ENCODE results near the gene CLMN.

Gene CLMN

DNA sequence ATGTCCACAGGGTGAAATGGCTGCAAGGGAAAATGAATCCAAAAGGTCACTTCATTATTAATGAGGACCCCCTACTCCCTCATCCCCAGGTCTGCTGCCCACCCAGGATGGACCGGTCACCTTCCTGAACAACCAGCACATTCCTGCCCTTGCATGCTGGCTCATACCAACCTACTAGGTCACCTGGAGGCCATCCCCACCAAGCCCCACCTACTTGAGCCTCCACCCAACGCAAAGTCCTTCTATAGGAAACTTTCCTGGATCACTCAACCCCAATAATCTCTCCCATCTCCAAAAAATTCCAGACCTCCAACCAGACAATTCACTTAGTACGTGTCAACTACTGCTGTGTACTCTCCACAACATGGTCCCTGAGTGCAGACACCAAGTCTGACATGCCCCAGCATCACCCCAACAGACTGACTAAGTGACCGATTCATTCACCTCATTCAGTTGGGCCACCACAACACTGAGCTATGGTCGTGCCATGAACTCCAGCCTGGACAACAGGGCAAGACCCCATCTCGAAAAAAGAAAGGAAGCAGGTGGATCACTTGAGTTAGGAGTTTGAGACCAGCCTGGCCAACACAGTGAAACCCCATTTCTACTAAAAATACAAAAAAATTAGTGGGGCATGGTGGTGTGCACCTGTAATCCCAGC lies 18.1 kb downstream of the CLMN start:
- no peak for ATAC-seq

DNA sequence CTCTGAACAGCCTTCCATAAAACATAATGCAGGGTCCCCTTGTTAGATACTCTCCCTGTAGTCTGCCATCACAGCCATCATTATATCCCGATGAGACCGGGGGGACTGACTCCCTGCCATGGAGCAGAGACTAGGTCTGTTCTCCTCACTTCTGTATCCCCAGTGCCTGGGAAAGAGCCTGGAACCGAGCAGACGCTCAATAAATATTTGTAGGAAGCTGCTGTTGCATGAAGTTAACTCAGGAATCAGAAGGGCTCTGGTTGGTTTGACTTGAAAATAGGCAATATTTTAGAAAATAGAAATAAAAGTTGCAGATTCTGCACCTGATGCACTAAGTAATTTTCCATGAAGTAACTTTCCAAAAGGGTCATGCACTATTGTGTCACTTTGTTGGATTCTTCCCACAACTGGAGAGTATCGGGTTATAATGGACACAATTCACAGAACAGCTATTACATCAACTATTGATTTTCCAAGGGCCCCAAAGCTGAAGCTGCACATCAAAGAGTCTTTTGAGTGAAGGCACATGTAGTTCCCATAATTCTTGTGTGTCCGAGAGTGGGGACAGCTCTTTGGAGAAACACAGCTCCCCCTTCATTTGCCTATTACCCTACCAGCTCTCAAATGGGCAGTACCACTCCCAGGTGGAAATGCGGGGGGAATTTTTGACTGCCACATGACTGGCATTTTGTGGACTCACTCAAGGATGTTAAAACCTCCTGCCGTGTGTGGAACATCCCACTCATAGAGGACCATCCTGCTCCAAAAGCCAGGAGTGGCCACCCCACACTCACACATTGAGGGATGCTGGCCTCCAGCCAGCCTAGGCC lies 18.8 kb downstream of the CLMN start:
- no peak for ATAC-seq

DNA sequence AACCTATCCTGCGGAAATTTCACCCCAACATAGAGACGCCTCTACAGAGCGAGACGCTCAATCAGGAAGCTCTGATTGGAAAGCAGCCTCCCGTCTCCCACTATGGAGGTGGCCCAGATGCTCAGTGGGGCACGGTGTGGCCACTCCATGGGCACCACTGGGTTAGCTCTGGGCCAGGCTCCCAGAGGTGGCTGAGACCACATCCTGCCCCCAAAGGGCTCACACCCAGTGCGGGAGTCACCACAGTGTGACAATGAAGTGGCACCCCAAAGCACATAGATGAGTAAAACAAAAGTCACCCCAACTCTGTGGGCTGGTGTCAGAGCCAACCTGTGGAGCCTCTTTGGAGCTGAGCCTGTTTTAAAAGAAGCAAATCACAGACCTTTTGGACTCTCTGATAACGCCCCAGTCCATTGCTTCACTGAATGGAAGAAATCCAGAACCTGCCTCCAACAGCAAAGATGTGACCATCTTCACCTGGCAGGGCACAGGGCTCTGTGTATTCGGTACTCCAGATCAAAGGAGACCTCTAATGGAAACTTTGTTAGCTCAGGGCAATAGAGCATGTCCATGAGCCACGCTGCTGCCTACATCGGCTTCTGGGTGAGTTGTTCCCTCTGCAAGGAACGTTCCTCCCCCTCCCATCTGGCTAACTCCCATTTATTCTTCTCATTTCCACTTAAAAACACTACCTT lies 19.6 kb downstream of the CLMN start:
- no peak for ATAC-seq

DNA sequence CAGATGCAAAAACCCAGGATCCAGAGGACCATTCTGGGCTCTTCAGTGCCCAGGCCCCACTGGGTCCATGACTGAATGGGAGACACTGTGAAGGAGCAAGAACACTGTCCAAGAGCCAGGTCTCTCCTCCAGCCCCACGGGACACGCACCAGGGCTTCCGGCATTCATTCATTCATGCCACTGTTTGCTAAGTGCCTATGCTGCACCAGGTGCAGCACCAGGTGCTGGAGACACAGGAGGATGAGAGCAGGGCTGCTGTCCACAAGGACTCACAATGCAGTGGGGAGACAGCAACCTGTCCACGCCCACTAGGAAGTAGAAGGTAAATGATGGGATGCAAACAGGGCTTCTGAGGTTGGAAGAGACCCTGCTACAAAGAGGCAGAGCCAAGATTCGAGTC lies 20.4 kb downstream of the CLMN start:
- no peak for ATAC-seq

DNA sequence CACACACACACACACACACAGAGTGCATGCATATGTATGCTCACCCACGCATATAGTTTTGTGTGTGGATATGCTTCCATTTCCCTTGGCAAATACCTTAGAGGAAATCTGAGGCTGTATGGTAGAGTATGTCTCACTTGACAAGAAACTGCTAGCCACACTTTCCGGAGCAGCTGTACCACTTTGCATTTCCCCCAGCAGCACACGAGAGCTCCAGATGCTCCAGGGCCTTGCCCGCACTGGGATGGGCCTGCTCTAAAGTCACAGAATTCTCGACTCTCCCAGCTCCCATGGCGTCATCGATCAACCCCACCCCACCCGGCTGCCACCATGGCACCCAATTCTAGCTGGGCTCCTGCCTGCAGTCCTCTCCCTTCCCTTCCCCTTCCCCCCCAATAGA lies 21.9 kb downstream of the CLMN start:
- no peak for ATAC-seq

DNA sequence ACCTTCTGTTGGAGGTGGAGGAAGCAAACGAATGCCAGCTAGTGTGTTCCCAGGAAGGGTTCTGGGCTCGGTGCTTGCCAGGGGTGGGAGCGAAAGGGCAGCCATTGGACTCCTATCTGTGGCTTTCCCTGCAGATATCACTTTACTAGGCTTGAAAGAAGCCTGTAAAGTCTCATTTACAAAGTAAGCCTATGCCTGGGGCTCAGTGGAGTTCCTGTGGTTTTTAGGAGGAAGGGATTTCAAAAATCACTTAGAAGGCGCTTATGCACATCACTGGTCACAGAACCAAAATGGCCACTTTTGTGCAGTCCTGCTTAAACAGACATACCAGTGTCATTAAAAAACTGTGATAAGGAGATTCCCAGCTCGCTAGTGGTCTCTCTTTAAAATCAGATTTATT lies 22.7 kb downstream of the CLMN start:
- no peak for ATAC-seq

DNA sequence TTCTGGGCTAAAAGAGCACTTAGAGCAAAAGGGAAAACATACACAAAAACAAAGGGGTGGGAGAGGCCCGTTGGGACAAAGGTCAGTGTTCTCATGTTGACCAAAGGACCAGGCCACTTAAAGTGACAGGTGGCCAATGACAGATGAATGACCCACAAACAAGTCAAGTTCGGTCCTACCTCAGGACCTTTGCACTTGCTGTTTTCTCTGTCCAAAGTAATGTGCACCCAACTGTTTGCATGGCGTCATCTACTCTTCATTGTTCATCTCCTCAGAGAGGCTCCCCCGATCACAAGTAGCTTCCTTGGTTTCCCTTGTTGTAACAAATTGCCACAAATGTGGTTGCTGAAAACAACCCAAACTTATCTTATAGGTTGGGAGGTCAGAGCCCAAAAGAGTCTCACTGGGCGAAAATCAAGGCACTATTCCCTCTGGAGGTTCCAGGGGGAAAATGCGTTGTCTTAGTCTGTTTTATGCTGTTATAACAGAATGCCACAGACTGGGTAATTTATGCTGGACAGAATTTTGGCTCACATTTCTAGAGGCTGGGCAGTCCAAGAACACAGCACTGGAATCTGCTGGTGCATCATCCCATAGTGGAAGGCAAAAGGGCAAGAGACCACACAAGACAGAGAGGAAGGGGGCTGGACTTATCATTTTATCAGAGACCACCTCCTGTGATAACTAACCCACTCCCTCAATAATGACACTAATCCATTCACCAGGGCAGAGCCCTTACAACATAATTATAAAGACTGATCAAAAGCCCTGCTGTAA lies 23.9 kb downstream of the CLMN start:
- no peak for ATAC-seq

DNA sequence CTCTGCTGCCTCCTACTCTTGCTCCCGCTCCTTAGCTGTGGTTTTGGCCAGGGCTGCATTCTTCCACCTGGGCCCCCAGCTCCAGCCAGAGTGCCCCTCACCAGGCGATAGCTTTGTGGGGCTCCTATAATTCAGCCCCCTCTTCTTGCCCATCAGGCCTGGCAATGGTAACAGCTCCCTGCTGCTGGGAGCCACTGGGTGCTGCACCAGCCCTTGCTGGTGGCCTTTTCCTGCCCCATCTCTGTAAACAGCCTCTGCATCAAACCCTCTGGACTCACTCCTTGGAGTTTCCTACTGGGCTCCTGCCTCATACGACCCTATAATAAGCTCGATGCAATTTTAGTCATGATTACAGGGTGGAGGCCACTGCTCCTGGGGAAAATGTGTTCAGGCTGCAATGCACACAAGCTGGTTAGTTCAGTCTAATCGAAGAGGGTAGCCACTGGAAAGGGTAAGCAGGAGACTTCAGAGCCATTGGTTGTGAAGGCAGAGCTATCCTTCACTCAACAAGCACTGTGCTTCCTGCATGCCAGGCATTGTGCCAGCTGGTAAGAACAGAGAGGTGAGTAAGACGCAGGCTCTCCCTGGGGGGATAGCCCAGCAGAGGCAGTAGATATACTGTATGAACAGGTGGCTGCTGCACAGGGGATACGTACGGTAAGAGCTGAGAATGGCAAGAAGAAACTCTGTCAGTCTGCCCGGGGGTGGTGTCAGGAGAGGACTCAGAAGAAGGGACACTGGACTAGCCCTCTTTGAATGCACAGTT lies 24.7 kb downstream of the CLMN start:
- ATAC-seq: no peak

DNA sequence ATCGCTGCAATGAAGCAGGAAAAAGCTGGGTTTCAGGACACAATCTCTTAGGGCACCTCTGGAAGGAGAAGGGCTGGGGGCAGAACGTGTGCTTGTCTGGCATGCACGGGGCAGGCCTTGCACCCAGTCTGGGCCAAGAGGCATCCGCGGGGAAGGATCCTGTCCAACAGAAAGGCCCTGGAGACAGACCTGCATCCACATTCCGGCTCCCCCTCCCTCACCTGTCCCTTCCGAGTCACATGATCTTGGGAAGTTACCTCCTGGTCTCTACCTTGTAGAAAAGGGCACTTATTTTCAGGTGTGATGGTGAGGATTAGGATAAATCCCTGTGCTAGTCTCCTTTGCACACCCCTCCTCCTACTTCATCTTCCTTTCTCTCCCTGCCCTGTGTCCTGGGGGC lies 25.4 kb downstream of the CLMN start:
- ATAC-seq: no peak

DNA sequence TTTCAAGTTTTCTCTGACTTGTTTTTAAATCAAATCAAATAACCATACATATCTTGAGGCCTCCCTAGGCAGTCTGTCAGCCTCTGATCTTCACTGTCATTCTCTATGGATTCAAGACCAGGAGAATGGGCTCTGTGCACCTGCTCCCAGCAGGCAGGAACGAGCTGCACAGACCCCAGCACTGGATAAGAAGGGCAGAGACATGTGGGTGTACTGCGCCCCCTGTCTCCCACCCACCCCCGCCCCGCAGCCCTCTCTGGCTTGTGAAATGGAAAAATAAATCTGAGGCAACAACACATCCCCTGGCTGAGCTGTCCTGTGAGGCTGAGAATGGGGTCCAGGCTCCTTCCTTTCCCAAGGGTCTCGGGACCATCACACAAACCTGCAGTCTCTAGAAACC lies 26.3 kb downstream of the CLMN start:
- ATAC-seq: no peak

DNA sequence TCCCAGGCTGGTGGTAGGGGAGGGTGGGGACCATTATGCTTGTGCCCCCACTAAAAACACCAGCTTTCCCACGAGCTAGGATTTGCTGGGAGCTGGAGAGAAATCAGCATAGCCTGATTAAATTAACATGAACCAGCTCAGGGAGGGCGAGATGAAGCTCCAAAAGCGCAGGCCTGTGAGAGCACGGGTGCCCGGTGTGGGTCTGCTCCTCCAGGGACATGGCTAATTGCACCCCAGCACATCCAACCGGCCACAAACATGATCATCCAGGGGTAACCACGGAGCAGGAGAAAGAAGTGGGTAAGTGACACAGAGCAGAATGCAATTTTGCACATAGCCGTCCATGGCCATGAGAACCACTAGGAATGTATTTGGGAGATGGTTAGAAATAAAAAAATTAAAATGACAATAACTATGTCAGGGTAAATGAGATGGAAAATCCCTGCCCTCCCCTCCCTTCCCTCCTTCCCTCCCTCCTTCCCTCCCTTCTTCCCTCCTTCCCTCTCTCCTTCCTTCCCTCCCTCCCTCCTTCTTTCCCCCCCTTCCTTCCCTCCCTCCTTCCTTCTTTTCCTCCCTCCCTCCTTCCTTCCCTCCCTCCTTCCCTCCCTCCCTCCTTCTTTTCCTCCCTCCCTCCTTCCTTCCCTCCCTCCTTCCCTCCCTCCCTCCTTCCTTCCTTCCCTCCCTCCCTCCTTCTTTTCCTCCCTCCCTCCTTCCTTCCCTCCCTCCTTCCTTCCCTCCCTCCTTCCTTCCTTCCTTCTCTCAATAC lies 26.9 kb downstream of the CLMN start:
- ATAC-seq: no peak

DNA sequence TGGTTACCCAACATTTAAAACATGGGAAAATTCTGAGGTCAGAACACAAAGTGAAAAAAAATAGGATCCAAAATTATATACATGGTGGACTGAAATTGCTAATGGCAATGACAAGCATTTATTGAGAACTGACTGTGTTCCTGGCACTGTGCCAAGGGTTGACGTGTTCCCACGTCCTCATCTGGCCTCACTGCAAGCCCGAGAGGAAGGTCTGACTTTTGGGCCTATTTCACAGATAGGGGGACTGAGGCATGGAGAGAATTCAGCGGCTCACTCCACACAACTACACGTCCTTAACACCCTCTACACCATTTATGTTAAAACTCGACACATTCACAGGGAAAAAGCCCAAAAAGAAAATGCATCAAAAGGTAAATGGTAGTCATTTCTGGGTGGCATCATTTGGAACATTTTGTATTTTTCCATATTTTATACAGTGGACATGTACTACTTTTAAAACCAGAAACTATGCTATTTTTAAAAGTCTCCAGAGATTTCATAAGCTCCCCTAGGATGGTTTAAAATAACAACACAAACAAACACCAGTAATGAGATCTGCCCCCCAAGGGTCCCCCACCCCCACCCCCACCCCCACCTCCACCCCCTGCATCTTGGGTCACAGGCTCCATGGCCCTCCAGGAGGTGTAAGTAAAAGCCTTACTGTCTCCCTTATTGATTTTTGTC lies 27.7 kb downstream of the CLMN start:
- no peak for ATAC-seq

DNA sequence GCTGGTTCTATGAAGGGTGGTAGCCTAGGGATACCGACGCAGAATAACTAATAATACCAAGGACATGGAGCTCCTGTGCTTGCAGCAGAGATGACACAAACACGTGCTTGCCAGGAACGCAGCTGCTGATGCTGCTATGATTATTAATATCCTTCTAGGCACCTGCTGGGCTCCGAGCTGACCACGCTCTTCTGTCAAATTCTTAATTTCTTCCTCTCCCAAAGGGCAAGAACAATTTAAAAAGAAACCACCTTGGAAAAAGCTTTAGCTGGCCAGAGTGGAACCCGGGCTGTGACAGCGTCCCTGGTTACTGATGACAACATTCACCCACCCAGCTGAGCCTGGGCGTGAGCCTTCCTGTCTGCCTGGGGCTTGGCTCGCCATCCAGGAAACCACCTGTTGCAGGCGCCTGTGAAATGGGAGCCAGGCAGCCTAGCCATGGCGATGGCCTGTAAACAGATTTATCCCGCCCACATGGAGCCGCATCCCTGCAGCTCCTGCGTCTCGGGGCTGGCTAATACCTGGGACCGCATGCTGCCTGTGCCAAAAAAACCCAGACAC lies 28.8 kb downstream of the CLMN start:
- ATAC-seq: no peak

DNA sequence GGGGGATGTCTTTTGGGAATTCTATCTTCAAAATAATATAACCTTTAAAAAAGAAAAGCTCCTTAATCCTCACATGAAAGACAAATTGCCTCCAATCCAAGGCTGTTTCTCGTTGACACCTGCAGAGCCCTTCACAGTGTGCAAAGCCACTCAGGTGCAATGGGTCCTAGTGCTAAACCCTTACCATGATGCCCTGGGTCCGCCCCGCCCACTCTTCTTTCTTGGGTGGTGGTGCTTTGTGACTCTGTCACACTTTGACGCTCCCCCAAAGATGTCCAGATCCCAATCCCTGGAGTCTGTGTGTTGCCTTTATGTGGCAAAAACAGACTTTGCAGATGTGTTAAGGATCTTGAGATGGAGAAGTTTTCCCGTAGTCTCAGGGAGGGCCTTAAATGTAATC lies 29.7 kb downstream of the CLMN start:
- ATAC-seq: no peak

DNA sequence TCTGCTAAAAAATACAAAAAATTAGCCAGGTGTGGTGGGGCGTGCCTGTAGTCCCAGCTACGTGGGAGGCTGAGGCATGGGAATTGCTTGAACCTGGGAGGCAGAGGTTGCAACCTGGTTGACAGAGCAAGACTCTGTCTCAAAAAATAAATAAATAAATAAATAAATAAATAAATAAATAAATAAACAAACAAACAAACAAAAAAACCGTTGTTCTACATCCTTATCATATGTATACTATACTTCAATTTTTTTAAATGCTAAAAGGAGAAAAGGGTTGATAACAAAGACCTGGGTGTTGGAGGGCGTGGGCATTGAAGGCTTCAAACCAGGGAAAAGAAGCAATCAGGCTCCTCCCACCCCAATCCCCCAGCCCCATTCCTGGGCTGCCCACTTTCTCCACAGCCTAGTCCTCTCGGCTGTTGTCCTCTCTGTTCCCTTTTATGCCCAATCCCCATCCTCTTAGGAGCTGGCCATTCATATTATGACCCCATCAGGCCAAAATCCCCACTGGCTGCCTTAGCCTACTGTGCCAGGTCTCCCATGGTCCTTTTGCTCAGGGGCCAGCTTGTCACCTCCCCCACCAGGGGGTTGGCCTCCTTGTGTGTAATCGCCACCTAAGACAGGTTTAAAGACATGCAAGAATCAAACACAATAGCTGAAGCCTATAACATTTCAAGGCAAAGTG lies 30.2 kb downstream of the CLMN start:
- no peak for ATAC-seq

DNA sequence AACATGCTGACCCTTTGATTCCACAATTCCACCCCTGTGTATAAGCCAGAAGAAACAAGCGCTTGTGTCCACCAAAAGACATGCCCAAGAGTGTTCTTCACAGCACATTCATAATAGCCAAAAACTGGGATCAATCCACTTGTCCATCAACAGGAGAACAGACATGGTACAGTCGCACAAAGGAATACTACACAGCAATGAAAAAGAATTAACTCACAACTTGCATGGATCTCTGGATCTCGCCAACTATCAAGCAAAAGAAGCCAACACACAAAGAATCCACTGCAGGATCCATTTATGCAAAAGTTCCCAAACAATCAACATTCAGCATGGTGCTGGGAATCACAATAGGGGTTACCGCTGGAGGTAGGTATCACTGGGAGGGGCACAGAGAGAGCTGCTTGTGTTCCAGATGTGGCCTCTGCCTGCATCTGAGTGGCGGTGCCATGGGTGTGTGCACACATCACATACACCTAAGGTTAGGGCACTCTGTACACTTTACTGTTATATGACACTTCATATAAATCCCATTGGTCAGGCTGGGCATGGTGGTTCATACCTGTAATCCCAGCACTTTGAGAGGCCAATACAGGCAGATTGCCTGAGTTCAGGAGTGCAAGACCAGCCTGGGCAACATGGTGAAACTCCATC lies 30.9 kb downstream of the CLMN start:
- ATAC-seq: no peak

DNA sequence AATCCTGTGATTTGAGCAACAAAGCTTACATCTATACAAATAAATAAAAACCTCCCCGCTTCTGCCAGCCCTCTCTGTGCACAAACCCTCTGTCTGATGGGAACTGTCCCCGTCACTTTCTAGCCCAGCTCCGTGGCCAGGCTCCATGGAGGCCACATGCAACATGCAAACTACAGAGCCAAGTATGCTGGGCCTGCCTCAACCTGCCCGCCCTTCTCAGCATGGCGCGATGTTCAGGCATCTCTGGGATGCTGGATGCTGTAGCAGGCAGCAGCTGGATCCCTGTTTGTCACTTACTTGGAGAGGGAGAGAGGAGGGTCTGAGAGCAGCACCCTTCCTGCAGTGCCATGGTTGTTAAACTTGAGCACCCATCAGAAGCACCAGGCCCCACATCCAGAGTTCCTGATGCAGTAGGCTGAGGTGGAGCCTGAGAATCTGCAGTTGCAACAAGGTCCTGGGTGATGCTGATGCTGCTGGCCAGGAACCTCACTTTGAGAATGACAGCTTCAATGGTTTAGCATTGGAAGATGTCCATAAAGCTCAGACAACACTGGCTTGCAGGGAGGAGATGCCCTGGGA lies 32.4 kb downstream of the CLMN start:
- no peak for ATAC-seq

DNA sequence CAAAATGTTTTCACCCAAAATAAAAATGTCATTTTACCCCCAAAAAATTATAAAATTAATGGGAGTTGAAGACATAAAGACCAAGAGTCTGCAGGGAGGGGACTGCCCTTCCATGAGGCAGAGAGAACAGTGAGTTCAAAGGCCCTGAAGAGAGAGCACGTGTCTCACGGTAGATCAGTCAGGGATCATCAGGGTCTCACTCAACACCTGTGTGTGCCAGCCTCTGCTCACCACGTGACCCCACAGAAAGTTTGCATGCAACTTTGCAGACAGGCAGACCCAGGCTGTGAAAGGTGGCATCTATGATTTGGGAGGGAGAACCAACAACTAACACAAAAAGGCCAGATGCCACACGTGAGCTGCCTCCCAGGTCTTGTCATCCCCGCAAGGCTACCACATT lies 33.1 kb downstream of the CLMN start:
- no peak for ATAC-seq

DNA sequence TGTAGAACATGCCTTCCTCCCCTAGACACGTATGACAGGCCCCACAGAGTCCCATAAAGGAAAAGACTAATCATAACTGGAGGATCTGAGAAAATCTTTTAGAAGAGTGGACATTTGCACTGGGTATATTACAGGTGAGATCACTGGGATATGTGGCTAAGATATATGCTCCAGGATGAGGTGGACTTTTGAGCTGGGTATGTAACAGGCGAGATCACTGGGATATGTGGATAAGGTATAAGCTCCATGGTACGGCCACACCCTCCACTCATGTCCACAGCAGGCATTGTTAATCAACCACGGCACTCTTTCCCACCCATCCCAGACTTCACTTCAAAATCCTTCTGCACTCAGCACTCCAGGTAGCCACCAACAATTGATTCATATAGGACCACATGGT lies 34.1 kb downstream of the CLMN start:
- no peak for ATAC-seq
